Right lobe of liver (tissue), 6 donors: ENCODE results near the gene COQ8B. TPM values are rescaled to one million over a fixed set of nuclear protein-coding genes. Genes with fewer than 3 reads are reported as not detected.

ENCODE experiments used
- ATAC-seq, 4 donors: fragments of 200-7000 bp; cut with Tn5 transposase; one replicate each; pipeline ENCODE4 v1.9.1; 2020; ENCODE audit warnings: mild to moderate bottlenecking in 4 of 4, moderate library complexity in 4 of 4
- DNase-seq, 3 donors: peaks; one replicate each; pipeline ENCODE4 v3.0.0-alpha.2; 2020
- H3K27ac ChIP-seq, 3 donors: fragments of 200-600 bp; one replicate each; pipeline ENCODE4 v1.8.0; 2022
- H3K27me3 ChIP-seq, 2 donors: fragments of 200-600 bp; one replicate each; pipeline ENCODE4 v1.8.0; 2022
- H3K36me3 ChIP-seq, 4 donors: fragments of 200-600 bp; sonication (generic) in 1 of 4; one replicate each; pipeline versions ENCODE4 v1.5.1 to v1.8.0; 2017 to 2022; ENCODE audit warnings: control low read depth in 1 of 4
- H3K4me1 ChIP-seq, 4 donors: fragments of 200-600 bp; sonication (generic) in 1 of 4; one replicate each; pipeline versions ENCODE4 v1.5.1 to v1.8.0; 2017 to 2022; ENCODE audit warnings: control low read depth in 1 of 4
- H3K4me3 ChIP-seq, 3 donors: fragments of 200-600 bp; one replicate each; pipeline ENCODE4 v1.8.0; 2022
- H3K9me3 ChIP-seq, 4 donors: fragments of 200-600 bp; sonication (generic) in 1 of 4; one replicate each; pipeline versions ENCODE4 v1.5.1 to v1.8.0; 2017 to 2022; ENCODE audit warnings: control low read depth in 1 of 4
- POLR2A ChIP-seq: fragments of 450-650 bp; IDR thresholded peaks from one replicate; pipeline ENCODE4 v1.6.1; 2017; ENCODE audit warnings: antibody characterized with exemption, mild to moderate bottlenecking
- WGBS: methylation state at CpG from one replicate; pipeline ENCODE4 v1.1.6; 2018; ENCODE audit warnings: low coverage, low lambda C conversion rate; ENCODE audit not compliant: insufficient coverage; ENCODE audit errors: missing lambda C conversion rate; 5-methylcytosine and 5-hydroxymethylcytosine counted together
- intact Hi-C, 2 donors: fragments of 100-400 bp; cut with DNase I; formaldehyde crosslinking; loops; one replicate each; pipeline versions ENCODE4 v1.11.2 to v1.14.1; 2022
- total RNA-seq, 6 experiments: library from RNA; depleted of rRNA in 2 of 6; stranded (reverse); fragments of >200 nt in 2 of 6; fragmentation: NEBNext Ultra II Directional in 3 of 6; extraction: Animal tissue kit (Norgen Biotek cat#: 25700) in 3 of 6; gene quantifications; one replicate each; pipeline versions ENCODE4 v1.1.0 to v1.2.4, GENCODE V29; 2016 to 2023
- TF ChIP-seq, protein P1 (sequence below), 4 donors: fragments of 200-600 bp in 3 of 4; fragments of 450-650 bp in 1 of 4; IDR thresholded peaks; one replicate each; pipeline versions ENCODE4 v1.5.1 to v1.8.0; 2016 to 2022; ENCODE audit warnings: antibody characterized with exemption in 4 of 4, mild to moderate bottlenecking in 2 of 4
- donor health status: DM: no; HTN: yes; CAD: no.
- donor health status: DM: no; HTN: no; CAD: no.
- donor health status: DM: no; HTN: no; CAD: no.
- donor health status: DM: no; HTN: yes; CAD: no.
- donor health status: DM: no; HTN: yes; CAD: no.

The COQ8B gene
- total RNA-seq, 6 experiments from 2014 or later = 15.1 to 30.6 (median 25.6) TPM

DNA sequence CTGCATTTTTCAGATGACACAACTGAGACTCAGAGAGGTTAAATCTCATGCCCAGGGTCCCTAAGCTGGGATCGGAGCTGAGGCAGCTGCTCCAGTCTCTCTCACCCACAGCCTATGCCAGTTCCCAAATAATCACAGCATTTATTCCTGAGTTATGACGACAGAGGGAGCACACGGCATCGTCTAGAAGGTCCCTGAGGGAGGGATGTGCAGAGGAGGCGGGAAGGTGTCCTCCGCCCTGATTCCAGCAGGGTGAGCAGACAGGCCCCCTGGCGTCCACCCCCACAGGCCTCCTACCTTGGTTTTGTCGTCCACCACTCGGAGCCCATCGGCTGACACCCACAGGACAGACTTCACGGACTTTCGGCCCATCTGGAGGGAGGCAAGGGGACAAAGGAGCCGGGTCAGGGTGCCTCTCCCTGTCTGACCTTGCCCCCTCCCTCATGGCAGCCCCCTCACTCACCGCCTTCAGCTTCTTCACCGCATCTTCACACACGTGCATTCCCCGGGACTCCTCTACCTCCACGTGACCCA, 34.2 kb downstream of the COQ8B start:
- Histone ChIP-seq H3K9me3 (no peaks in the 10 kb centered on the region), H3K4me3 (no peak overlapping the region), H3K36me3 (peaks cover 0 to 42% (median 0%) of the 10 kb centered on the region in 4 donors), H3K27me3 (no peaks in the 10 kb centered on the region), H3K4me1 (no peaks in the 10 kb centered on the region), H3K27ac (no peak overlapping the region)
- intact Hi-C loops = no loop called here
- ATAC-seq (no peak), DNase-seq (no peak)
- no peak for TF ChIP-seq POLR2A
- 95% methylated on average over 6 of the region's 18 CpGs for WGBS

DNA sequence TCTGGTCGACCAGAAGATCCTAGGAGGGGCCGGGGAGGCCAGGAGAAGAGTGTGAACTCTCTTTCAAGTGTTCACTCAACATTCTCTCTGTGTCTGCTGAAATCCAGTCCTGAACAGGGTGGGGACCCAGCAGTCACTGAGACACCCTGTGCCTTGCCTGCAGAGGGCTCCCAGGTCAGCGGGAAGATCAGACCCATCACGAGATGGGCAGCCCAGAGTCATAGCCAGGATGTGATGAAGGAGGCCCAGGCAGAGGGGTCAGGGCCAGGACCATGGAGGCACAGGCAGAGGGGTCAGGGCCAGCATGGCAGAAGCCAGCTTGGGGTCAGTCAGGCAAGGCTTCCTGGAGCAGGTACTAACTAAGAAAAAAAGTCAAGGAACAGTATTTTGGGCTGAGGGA, 35.6 kb downstream of the COQ8B start:
- H3K27me3 ChIP-seq = no peaks in the 10 kb centered on the region
- no peak overlapping the region for H3K4me3 ChIP-seq
- no CpG with 5 or more reads among the region's 4 CpGs for WGBS
- no peak for TF ChIP-seq POLR2A
- TF ChIP-seq, protein P1, sequence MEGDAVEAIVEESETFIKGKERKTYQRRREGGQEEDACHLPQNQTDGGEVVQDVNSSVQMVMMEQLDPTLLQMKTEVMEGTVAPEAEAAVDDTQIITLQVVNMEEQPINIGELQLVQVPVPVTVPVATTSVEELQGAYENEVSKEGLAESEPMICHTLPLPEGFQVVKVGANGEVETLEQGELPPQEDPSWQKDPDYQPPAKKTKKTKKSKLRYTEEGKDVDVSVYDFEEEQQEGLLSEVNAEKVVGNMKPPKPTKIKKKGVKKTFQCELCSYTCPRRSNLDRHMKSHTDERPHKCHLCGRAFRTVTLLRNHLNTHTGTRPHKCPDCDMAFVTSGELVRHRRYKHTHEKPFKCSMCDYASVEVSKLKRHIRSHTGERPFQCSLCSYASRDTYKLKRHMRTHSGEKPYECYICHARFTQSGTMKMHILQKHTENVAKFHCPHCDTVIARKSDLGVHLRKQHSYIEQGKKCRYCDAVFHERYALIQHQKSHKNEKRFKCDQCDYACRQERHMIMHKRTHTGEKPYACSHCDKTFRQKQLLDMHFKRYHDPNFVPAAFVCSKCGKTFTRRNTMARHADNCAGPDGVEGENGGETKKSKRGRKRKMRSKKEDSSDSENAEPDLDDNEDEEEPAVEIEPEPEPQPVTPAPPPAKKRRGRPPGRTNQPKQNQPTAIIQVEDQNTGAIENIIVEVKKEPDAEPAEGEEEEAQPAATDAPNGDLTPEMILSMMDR (IDR thresholded peaks at IDR 0.05) = no peak
- no peak for ATAC-seq
- peaks cover 0 to 53% (median 0%) of the 10 kb centered on the region in 4 donors for H3K36me3 ChIP-seq
- DNase-seq = no peak
- no peak overlapping the region for H3K27ac ChIP-seq
- no peaks in the 10 kb centered on the region for H3K4me1 ChIP-seq
- no peaks in the 10 kb centered on the region for H3K9me3 ChIP-seq
- intact Hi-C loops = no loop called here

DNA sequence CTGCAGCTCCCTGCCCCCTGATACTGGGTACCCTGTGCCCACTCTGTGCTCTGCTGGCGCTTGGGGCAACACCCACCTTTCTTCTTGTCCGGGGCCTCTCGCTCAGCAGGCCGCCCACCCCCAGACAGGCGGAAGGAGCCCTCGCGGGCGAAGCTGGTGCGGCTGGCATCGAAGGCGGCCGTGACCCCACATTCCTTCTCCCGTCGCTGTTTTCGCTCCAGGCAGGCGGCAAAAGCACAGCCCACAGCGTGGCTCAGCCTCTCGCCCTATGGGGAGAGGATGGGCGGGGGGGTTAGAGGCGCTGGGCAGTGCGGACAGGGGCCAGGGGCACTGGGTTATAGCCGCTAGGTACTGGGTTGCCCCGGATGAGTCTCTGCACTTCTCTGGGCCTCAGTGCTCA, 39.5 kb downstream of the COQ8B start:
- DNase-seq (no peak), ATAC-seq (peak in 1 of 4 donors; percentile 18)
- WGBS = 90% methylated on average over 2 of the region's 23 CpGs
- no peaks in the 10 kb centered on the region for H3K27me3 ChIP-seq
- peaks cover 0 to 79% (median 3%) of the 10 kb centered on the region in 4 donors for H3K36me3 ChIP-seq
- intact Hi-C loops = no loop called here
- no peak overlapping the region for H3K27ac ChIP-seq
- no peak overlapping the region for H3K4me3 ChIP-seq
- TF ChIP-seq POLR2A = no peak
- no peaks in the 10 kb centered on the region for H3K4me1 ChIP-seq
- H3K9me3 ChIP-seq = no peaks in the 10 kb centered on the region

DNA sequence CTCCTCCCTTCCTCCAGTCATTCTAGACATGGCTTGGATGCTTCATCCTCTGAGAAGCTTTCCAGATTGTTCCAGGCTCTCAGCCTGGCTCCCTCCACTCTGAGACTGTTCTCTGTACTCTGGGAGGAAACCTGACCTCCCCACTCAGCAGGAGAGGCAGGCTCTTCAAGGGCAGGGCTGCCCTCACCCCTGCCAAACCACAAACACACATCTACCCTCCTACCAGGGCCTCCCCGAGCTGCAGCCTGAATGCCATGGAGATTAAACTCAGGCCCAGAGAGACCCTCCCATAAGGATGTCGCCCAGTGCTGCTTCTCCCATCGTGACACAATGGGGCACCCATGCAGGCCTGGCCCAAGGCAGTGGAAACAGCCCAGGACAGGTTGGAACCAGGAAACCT, 42.4 kb downstream of the COQ8B start:
- TF ChIP-seq POLR2A = no peak
- TF ChIP-seq, protein P1 (IDR thresholded peaks at IDR 0.05) = no peak
- Histone ChIP-seq H3K4me3 (no peak overlapping the region), H3K9me3 (no peaks in the 10 kb centered on the region), H3K4me1 (no peaks in the 10 kb centered on the region), H3K27me3 (no peaks in the 10 kb centered on the region), H3K36me3 (peaks cover 0 to 81% (median 4%) of the 10 kb centered on the region in 4 donors), H3K27ac (no peak overlapping the region)
- 83% methylated on average over 1 of the region's 3 CpGs for WGBS
- DNase-seq (no peak), ATAC-seq (no peak)
- intact Hi-C loops = no loop called here

DNA sequence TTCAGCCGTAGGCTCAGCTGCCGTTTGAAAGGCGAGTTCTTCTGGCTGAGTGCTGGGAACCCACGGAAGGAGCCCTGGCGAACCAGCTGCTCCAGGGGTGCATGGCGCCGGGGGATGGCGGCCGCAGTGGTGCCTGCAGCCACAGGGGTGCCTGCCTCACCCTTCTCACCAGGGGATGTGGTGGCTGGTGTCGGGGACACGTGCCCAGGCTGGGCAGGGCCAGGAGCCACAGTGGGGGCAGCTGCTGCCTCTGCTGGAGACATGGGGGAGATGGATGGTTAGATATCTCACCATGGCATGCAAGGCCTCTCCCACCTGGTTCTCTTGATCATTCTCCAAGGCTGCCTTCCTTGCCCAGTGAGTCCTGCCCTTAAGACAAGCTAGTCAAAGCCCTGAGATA, 43.3 kb downstream of the COQ8B start:
- 93% methylated on average over 3 of the region's 11 CpGs for WGBS
- no peak for ATAC-seq

More for the DNA sequence above, 43.3 kb downstream of the COQ8B start:
- Histone ChIP-seq H3K27me3 (no peaks in the 10 kb centered on the region), H3K9me3 (no peaks in the 10 kb centered on the region), H3K4me1 (no peaks in the 10 kb centered on the region), H3K27ac (no peak overlapping the region), H3K36me3 (peaks cover 0 to 75% (median 4%) of the 10 kb centered on the region in 4 donors), H3K4me3 (no peak overlapping the region)
- DNase-seq = no peak
- intact Hi-C loops = no loop called here
- TF ChIP-seq, protein P1 (IDR thresholded peaks at IDR 0.05) = no peak
- no peak for TF ChIP-seq POLR2A
